ENCODE data around the gene PAQR4.

PAQR4 gene

GRCh38 chr16:3008690-3009037 is 39.5 kb downstream of the PAQR4 start:
- peak overlapping the region; percentile 1 for H3K9ac ChIP-seq (ENCODE audit: low read length)
- no peak overlapping the region for H3K4me3 ChIP-seq (ENCODE audit: low read length)
- peaks cover 32% of the 10 kb centered on the region for H3K27me3 ChIP-seq (ENCODE audit: control insufficient read depth, insufficient read depth, low read length)
- no peaks in the 10 kb centered on the region for H3K36me3 ChIP-seq (ENCODE audit: control insufficient read depth, insufficient read depth, low read length)
- H3K9me3 ChIP-seq (ENCODE audit: control insufficient read depth, low read length) = no peaks in the 10 kb centered on the region
- H3K4me1 ChIP-seq (ENCODE audit: control insufficient read depth, insufficient read depth, low read length) = peaks cover 59% of the 10 kb centered on the region

GRCh38 chr16:3009568-3010390 is 40.6 kb downstream of the PAQR4 start:
- Histone ChIP-seq H3K9me3 (ENCODE audit: control insufficient read depth, low read length) (no peaks in the 10 kb centered on the region), H3K4me1 (ENCODE audit: control insufficient read depth, insufficient read depth, low read length) (peaks cover 58% of the 10 kb centered on the region), H3K4me3 (ENCODE audit: low read length) (no peak overlapping the region), H3K27me3 (ENCODE audit: control insufficient read depth, insufficient read depth, low read length) (peaks cover 37% of the 10 kb centered on the region), H3K36me3 (ENCODE audit: control insufficient read depth, insufficient read depth, low read length) (no peaks in the 10 kb centered on the region), H3K9ac (ENCODE audit: low read length) (no peak overlapping the region)

GRCh38 chr16:3010510-3010909 is 41.4 kb downstream of the PAQR4 start:
- Histone ChIP-seq H3K27me3 (ENCODE audit: control insufficient read depth, insufficient read depth, low read length) (peaks cover 37% of the 10 kb centered on the region), H3K9ac (ENCODE audit: low read length) (no peak overlapping the region), H3K36me3 (ENCODE audit: control insufficient read depth, insufficient read depth, low read length) (no peaks in the 10 kb centered on the region), H3K4me1 (ENCODE audit: control insufficient read depth, insufficient read depth, low read length) (peaks cover 55% of the 10 kb centered on the region), H3K4me3 (ENCODE audit: low read length) (no peak overlapping the region), H3K9me3 (ENCODE audit: control insufficient read depth, low read length) (no peaks in the 10 kb centered on the region)

GRCh38 chr16:3012246-3012645 is 43.1 kb downstream of the PAQR4 start:
- H3K4me1 ChIP-seq (ENCODE audit: control insufficient read depth, insufficient read depth, low read length) = peaks cover 39% of the 10 kb centered on the region
- no peaks in the 10 kb centered on the region for H3K9me3 ChIP-seq (ENCODE audit: control insufficient read depth, low read length)
- H3K4me3 ChIP-seq (ENCODE audit: low read length) = no peak overlapping the region
- peaks cover 40% of the 10 kb centered on the region for H3K27me3 ChIP-seq (ENCODE audit: control insufficient read depth, insufficient read depth, low read length)
- H3K36me3 ChIP-seq (ENCODE audit: control insufficient read depth, insufficient read depth, low read length) = no peaks in the 10 kb centered on the region
- H3K9ac ChIP-seq (ENCODE audit: low read length) = no peak overlapping the region

GRCh38 chr16:3012828-3013420 is 43.8 kb downstream of the PAQR4 start, which contains the start of gene CLDN9:
Gene CLDN9, plus strand, starts transcription at chr16:3012923. Its CDS starts 440 bp downstream, at chr16:3013363.
- H3K9ac ChIP-seq (ENCODE audit: low read length) = no peak within 1 kb of the TSS
- no peaks in the 10 kb centered on the region for H3K36me3 ChIP-seq (ENCODE audit: control insufficient read depth, insufficient read depth, low read length)
- H3K9me3 ChIP-seq (ENCODE audit: control insufficient read depth, low read length) = no peaks in the 10 kb centered on the region
- no peak within 1 kb of the TSS for H3K4me3 ChIP-seq (ENCODE audit: low read length)
- H3K27me3 ChIP-seq (ENCODE audit: control insufficient read depth, insufficient read depth, low read length) = peaks cover 45% of the 10 kb centered on the region
- peaks cover 32% of the 10 kb centered on the region for H3K4me1 ChIP-seq (ENCODE audit: control insufficient read depth, insufficient read depth, low read length)

- Histone ChIP-seq H3K4me3 (ENCODE audit: low read length) (no peak overlapping the region), H3K9me3 (ENCODE audit: control insufficient read depth, low read length) (no peaks in the 10 kb centered on the region), H3K27me3 (ENCODE audit: control insufficient read depth, insufficient read depth, low read length) (peaks cover 39% of the 10 kb centered on the region), H3K4me1 (ENCODE audit: control insufficient read depth, insufficient read depth, low read length) (peaks cover 26% of the 10 kb centered on the region), H3K9ac (ENCODE audit: low read length) (no peak overlapping the region), H3K36me3 (ENCODE audit: control insufficient read depth, insufficient read depth, low read length) (no peaks in the 10 kb centered on the region)
Measured at GRCh38 chr16:3013491-3013951, 44.4 kb downstream of the PAQR4 start.

- no peak overlapping the region for H3K9ac ChIP-seq (ENCODE audit: low read length)
- H3K27me3 ChIP-seq (ENCODE audit: control insufficient read depth, insufficient read depth, low read length) = peaks cover 38% of the 10 kb centered on the region
- peaks cover 20% of the 10 kb centered on the region for H3K4me1 ChIP-seq (ENCODE audit: control insufficient read depth, insufficient read depth, low read length)
- H3K36me3 ChIP-seq (ENCODE audit: control insufficient read depth, insufficient read depth, low read length) = no peaks in the 10 kb centered on the region
- no peak overlapping the region for H3K4me3 ChIP-seq (ENCODE audit: low read length)
- H3K9me3 ChIP-seq (ENCODE audit: control insufficient read depth, low read length) = no peaks in the 10 kb centered on the region
Measured at GRCh38 chr16:3013998-3014690, 45.0 kb downstream of the PAQR4 start.

GRCh38 chr16:3014971-3015370 is 45.8 kb downstream of the PAQR4 start:
- H3K27me3 ChIP-seq (ENCODE audit: control insufficient read depth, insufficient read depth, low read length) = peaks cover 38% of the 10 kb centered on the region
- no peaks in the 10 kb centered on the region for H3K9me3 ChIP-seq (ENCODE audit: control insufficient read depth, low read length)
- peaks cover 13% of the 10 kb centered on the region for H3K4me1 ChIP-seq (ENCODE audit: control insufficient read depth, insufficient read depth, low read length)
- H3K4me3 ChIP-seq (ENCODE audit: low read length) = no peak overlapping the region
- no peaks in the 10 kb centered on the region for H3K36me3 ChIP-seq (ENCODE audit: control insufficient read depth, insufficient read depth, low read length)
- no peak overlapping the region for H3K9ac ChIP-seq (ENCODE audit: low read length)

GRCh38 chr16:3015865-3016521 is 46.8 kb downstream of the PAQR4 start:
- H3K4me3 ChIP-seq (ENCODE audit: low read length) = no peak overlapping the region
- H3K9ac ChIP-seq (ENCODE audit: low read length) = no peak overlapping the region
- H3K36me3 ChIP-seq (ENCODE audit: control insufficient read depth, insufficient read depth, low read length) = no peaks in the 10 kb centered on the region
- no peaks in the 10 kb centered on the region for H3K9me3 ChIP-seq (ENCODE audit: control insufficient read depth, low read length)
- H3K4me1 ChIP-seq (ENCODE audit: control insufficient read depth, insufficient read depth, low read length) = peaks cover 10% of the 10 kb centered on the region
- H3K27me3 ChIP-seq (ENCODE audit: control insufficient read depth, insufficient read depth, low read length) = peaks cover 38% of the 10 kb centered on the region

GRCh38 chr16:3017344-3017743 is 48.2 kb downstream of the PAQR4 start:
- no peaks in the 10 kb centered on the region for H3K36me3 ChIP-seq (ENCODE audit: control insufficient read depth, insufficient read depth, low read length)
- peaks cover 27% of the 10 kb centered on the region for H3K27me3 ChIP-seq (ENCODE audit: control insufficient read depth, insufficient read depth, low read length)
- H3K4me3 ChIP-seq (ENCODE audit: low read length) = no peak overlapping the region
- no peaks in the 10 kb centered on the region for H3K9me3 ChIP-seq (ENCODE audit: control insufficient read depth, low read length)
- H3K4me1 ChIP-seq (ENCODE audit: control insufficient read depth, insufficient read depth, low read length) = peaks cover 22% of the 10 kb centered on the region
- no peak overlapping the region for H3K9ac ChIP-seq (ENCODE audit: low read length)

GRCh38 chr16:3017794-3018506 is 48.8 kb downstream of the PAQR4 start, which contains the start of gene CLDN6:
Gene CLDN6, minus strand, starts transcription at chr16:3018183. Its CDS starts 2,162 bp downstream, at chr16:3016021.
- H3K4me3 ChIP-seq (ENCODE audit: low read length) = no peak within 1 kb of the TSS
- H3K9me3 ChIP-seq (ENCODE audit: control insufficient read depth, low read length) = no peaks in the 10 kb centered on the region
- H3K27me3 ChIP-seq (ENCODE audit: control insufficient read depth, insufficient read depth, low read length) = peaks cover 21% of the 10 kb centered on the region
- no peak within 1 kb of the TSS for H3K9ac ChIP-seq (ENCODE audit: low read length)
- peaks cover 22% of the 10 kb centered on the region for H3K4me1 ChIP-seq (ENCODE audit: control insufficient read depth, insufficient read depth, low read length)
- H3K36me3 ChIP-seq (ENCODE audit: control insufficient read depth, insufficient read depth, low read length) = no peaks in the 10 kb centered on the region
